IMR-90 (cell line): ENCODE results near the gene KLHL36.

Source experiments
- MXI1 ChIP-seq: IDR thresholded peaks from 2 replicates; pipeline ENCODE4 v1.6.1; 2012; ENCODE audit warnings: low read depth, mild to moderate bottlenecking, low read length, moderate library complexity, borderline replicate concordance
- NFE2L2 ChIP-seq: fragments of 150-350 bp; IDR thresholded peaks from 2 replicates; pipeline ENCODE4 v1.6.1; 2016; ENCODE audit warnings: low read depth, mild to moderate bottlenecking, low read length
- RAD21 ChIP-seq: IDR thresholded peaks from 2 replicates; pipeline ENCODE4 v1.6.1; 2012; ENCODE audit warnings: low read length, improper control_type of control experiment
- RCOR1 ChIP-seq: IDR thresholded peaks from 2 replicates; pipeline ENCODE4 v1.6.1; 2012; ENCODE audit warnings: mild to moderate bottlenecking, low read length, improper control_type of control experiment; ENCODE audit not compliant: insufficient replicate concordance
- TF ChIP-seq, protein P1 (sequence below): conservative IDR thresholded peaks from 2 replicates; pipeline ENCODE4 v1.5.1; 2012; ENCODE audit warnings: mild to moderate bottlenecking, low read depth, low read length, improper control_type of control experiment

DNA sequence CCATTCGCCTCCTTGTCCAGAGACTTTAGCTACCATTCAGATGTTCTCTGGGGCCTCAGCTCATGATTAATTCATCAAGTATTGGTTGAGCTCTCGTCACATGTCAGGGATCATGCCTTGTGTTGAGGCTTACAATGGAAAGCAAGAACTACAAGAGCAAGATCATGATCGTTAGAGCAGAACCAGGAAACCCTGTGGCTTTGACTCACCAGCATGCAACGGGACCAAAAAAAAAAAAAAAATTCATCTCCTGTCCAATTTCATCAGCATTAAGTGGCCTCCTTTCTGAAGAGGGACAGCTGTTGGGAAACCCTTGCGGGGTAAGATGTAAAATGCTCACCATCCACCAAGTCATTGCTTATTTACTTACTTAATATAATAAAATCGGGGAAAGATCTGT lies 39.4 kb downstream of the KLHL36 start:
- TF ChIP-seq, protein P1, sequence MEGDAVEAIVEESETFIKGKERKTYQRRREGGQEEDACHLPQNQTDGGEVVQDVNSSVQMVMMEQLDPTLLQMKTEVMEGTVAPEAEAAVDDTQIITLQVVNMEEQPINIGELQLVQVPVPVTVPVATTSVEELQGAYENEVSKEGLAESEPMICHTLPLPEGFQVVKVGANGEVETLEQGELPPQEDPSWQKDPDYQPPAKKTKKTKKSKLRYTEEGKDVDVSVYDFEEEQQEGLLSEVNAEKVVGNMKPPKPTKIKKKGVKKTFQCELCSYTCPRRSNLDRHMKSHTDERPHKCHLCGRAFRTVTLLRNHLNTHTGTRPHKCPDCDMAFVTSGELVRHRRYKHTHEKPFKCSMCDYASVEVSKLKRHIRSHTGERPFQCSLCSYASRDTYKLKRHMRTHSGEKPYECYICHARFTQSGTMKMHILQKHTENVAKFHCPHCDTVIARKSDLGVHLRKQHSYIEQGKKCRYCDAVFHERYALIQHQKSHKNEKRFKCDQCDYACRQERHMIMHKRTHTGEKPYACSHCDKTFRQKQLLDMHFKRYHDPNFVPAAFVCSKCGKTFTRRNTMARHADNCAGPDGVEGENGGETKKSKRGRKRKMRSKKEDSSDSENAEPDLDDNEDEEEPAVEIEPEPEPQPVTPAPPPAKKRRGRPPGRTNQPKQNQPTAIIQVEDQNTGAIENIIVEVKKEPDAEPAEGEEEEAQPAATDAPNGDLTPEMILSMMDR: no peak
- TF ChIP-seq MXI1 (0 out of 2 replicates have a peak, but pooled peaks have one; percentile 21), RAD21 (no peak), NFE2L2 (no peak), RCOR1 (no peak)
